KG1 (cell line): ENCODE data around the gene COL19A1.

ENCODE experiments used
- DNase-seq: peaks from one replicate; lab custom pipeline; 2025; lab: John Stamatoyannopoulos, UW

COL19A1 gene

DNA sequence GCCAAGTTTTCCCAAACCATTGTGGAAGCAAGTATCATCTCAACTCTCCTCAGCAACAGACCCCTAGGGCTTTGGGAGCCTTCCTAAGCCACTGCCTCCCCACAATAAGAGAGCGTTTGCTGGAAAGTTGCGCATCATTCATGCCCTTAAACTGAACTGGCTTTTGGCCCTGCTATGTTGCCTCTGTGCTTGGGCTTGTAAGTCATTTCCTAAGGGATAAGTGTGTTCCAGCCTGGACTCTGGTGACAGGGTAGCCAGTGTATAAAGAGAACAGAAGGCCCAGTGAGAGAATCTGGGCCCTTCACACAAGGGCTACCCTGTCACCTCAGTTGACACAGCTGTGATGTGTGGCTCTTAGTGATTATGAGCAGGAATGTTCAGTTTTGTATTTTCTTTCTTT lies 358.7 kb downstream of the COL19A1 start:
- no peak for DNase-seq

GRCh38 chr6:70231311-70231710 lies 365.0 kb downstream of the COL19A1 start:
- DNase-seq, result no peak

GRCh38 chr6:70234561-70235236 lies 368.3 kb downstream of the COL19A1 start:
- no peak for DNase-seq

DNA sequence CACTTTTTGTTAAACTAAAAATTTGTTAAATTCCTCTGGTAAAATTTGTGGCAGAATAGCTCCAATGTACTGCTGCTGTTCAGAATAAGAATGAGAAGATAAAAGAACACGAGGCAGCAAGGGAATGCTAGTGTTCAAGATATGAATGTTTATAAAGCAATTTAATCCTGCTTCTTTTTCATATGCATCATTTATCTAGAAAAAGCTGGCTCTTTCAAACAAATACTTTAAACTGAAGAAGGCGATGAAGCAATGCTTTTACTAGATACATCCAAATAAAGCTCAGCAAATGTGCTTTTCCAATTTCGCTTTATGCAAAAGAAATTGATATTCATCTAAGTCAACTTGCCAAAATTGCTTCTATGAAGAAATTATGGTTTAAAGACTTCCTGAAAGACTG lies 370.0 kb downstream of the COL19A1 start:
- DNase-seq, result no peak

DNA sequence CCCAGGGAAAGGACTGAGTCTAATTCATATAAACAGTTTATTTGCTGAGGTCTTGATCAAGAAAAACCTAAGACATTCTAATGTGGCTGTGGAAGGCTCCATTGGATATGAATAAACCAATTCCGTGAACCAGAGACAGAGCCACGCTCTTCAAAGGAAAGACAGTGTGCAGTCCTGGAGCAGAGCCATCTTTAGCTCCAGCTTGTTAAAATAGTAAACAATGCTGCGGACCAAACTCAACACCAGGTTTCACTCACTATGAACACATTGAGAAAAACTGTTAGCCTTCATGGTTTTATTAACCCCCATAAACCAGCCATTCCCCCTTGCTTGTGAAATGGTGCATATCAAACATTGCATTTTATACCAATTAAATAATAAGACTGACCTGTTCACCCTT lies 374.7 kb downstream of the COL19A1 start:
- DNase-seq, result no peak

- DNase-seq, result no peak
These were observed 375.6 kb downstream of the COL19A1 start for GRCh38 chr6:70241991-70242420.

DNA sequence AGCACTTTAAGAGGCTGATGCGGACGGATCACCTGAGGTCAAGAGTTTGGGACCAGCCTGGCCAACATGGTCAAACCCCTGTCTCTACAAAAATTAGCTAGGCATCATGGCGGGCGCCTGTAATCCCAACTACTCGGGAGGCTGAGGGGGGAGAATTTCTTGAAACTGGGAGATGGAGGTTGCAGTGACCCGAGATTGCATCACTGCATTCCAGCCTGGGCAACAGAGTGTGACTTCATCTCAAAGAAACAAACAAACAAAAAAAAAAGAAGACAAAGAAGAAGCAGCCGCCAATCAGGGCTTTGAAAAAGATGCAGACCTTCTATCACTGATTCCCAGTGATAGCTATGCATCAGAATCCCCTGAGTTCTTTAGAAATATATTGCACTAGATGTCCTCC lies 379.8 kb downstream of the COL19A1 start:
- no peak for DNase-seq

GRCh38 chr6:70252604-70253003 lies 386.2 kb downstream of the COL19A1 start:
- no peak for DNase-seq

GRCh38 chr6:70253923-70254322 lies 387.6 kb downstream of the COL19A1 start:
- DNase-seq, result no peak

DNA sequence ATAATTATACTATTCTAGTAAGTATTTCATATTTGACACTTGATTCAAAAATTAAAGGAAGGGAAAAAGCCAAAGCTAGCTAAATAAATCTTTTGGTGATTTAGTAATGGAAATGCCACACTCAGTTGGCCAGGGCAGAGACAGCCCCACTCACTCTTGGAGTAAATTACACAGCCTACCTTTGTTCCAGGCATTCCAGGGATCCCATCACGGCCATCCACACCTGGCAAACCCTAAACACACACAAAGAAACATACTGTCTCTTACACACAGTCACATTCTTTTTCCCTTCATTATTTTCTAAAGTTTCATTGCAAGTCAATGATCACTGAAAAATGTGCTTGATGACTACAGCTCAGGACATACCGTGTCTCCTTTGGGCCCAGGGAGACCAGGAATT lies 388.4 kb downstream of the COL19A1 start:
- DNase-seq, result no peak

GRCh38 chr6:70257768-70258273 lies 391.5 kb downstream of the COL19A1 start:
- no peak for DNase-seq

DNA sequence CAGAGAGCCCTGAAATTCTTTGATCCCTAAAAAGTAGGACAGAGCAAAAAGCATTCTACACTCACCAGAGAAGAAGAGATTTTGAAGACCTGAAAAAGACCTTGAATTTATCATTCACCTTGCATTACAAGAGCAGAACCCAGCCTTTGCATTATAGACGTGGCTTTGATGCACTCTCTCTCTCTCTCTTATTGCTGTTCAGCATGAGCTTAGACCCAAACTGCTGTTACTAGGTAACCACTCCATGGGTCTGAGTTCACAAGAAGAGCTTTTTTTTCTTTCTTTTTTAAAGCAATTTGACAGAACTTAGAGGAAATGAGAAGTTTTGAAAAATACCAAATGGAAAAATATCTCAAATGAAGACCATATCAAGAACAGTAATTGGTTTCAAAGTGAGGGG lies 392.1 kb downstream of the COL19A1 start:
- DNase-seq, result no peak
